NCI-H1436 treated with DMSO at 0.1 percent for 48 hours (cell line): Measurements from ENCODE around the gene KIR2DL4.
"Not testable (repeated sequence)": the region's sequence is repeated elsewhere in the genome, so short reads cannot be mapped to it uniquely, and the experiment has no call there.

Source experiments
- DNase-seq: peaks from one replicate; lab custom pipeline; 2025; lab: John Stamatoyannopoulos, UW

Gene KIR2DL4

DNA sequence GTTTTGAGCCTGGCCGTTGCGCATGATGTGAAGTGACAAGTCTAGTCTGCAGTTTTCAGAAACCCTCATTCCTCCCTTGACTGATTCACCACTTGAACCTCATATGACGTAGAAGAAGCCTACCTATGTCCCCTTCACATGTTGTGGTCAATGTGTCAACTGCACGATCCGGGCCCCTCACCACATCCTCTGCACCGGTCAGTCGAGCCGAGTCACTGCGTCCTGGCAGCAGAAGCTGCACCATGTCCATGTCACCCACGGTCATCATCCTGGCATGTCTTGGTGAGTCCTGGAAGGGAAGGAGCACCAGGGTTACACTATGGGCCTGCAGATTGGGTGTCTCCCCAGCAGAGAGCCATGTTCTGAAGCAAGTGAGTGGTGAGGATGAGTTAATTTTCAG is at the start of gene KIR2DL4:
Gene KIR2DL4 (plus strand): TSS at position 201 of the 400 bp plus-strand sequence. CDS start 42 bp downstream, at position 243.
- no peak for DNase-seq

DNA sequence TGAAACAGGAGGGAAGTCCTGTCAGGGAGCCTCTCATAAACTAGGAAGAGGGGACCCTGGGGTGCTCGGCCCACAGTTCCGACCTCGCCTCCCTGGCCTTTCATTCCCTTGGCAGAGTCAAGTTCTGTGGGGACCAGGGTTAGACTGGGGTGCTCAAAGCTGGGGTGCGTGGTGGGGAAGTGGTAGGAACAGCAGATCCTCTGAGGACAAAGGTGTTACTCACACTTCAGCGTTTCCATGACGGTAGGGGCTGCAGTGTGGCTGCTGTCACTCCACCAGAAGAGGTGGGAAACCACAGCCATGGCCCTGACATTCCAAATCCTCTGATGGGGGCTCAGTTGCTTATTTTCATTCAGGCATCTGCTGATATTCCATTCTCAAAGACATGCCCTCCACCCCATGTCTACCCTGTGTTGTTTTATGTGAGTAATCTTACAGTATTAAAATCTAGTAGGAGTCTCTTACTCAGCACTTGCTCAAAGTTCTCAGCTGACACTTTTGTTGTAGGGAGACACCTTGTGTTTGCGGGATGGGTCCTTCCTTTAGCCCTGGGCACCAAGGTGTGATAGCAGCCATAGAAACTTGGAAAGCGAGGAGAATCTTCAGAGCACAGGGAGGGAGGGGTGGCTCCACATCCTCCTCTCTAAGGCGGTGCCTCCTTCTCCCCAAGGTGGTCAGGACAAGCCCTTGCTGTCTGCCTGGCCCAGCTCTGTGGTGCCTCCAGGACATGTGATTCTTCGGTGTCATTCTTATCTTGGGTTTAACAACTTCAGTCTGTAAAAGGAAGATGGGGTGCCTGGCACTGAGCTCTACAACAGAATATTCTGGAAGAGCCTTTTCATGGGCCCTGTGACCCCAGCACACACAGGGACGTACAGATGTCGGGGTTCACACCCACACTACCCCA is 47.0 kb upstream of the KIR2DL4 start:
- not testable (repeated sequence) for DNase-seq

DNA sequence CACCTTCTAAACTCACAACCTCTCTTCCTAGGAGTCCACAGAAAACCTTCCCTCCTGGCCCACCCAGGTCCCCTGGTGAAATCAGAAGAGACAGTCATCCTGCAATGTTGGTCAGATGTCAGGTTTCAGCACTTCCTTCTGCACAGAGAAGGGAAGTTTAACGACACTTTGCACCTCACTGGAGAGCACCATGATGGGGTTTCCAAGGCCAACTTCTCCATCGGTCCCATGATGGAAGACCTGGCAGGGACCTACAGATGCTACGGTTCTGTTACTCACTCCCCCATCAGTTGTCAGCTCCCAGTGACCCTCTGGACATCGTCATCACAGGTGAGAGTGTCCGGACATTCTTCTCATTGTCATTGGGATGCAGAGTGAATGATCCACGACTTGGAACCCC is 44.8 kb upstream of the KIR2DL4 start:
- not testable (repeated sequence) for DNase-seq

DNA sequence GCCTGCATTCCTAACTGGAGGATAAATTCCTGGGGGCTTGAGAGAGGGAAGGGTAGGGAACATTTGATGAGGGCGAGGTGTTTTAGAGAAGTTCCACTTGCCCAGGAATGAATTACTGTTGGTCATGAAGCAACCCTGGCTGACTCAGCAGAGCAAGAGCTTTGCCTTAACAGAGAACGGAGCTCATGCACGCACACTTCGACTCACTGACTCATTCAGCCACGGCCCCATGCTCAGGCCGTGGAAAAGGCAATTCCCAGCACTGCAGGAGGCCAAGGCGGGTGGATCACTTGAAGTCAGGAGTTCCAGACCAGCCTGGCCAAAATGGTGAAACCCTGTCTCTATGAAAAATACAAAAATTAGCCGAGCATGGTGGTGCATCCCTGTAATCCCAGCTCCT is 39.2 kb upstream of the KIR2DL4 start:
- DNase-seq, result not testable (repeated sequence)

DNA sequence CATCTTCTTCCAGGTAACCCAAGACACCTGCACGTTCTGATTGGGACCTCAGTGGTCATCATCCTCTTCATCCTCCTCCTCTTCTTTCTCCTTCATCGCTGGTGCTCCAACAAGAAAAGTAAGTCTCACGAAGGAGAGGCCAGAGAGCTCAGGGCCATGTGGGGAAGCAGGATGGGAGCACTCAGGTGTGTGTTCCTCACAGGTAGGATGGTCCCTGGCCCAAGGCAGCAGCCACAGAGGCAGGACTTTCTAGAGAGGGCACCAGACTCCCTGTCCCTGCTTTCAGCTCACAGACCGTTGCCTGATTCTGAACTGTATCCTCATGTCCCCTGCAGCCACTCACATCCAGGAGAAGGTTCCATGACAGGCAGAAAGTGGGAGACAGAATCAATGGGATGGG is 36.9 kb upstream of the KIR2DL4 start:
- DNase-seq, result not testable (repeated sequence)

DNA sequence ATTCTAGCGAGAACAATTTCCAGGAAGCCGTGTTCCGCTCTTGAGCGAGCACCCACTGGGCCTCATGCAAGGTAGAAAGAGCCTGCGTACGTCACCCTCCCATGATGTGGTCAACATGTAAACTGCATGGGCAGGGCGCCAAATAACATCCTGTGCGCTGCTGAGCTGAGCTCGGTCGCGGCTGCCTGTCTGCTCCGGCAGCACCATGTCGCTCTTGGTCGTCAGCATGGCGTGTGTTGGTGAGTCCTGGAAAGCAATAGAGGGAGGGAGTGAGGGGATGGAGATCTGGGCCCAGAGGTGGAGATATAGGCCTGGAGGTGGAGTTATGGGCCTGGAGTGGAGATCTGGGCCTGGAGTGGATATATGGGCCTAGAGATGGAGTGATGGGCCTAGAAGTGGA is 33.8 kb upstream of the KIR2DL4 start, which contains the start of gene KIR2DL1:
Gene KIR2DL1 (plus strand): TSS at position 148 of the 400 bp plus-strand sequence. CDS start 58 bp downstream, at position 206.
- not testable (repeated sequence) for DNase-seq

DNA sequence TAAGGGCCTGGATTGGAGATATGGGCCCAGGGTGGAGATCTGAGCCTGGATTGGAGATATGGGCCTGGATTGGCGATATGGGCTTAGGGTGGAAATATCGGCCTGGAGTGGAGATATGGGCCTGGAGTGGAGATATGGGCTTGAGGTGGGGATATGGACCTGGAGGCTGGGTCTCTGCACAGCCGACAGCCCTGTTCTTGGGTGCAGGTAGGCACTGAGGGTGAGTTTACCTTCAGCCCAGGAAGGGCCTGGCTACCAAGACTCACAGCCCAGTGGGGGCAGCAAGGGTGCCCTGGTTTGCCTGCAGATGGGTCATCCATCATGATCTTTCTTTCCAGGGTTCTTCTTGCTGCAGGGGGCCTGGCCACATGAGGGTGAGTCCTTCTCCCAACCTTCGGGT is 32.9 kb upstream of the KIR2DL4 start:
- not testable (repeated sequence) for DNase-seq

DNA sequence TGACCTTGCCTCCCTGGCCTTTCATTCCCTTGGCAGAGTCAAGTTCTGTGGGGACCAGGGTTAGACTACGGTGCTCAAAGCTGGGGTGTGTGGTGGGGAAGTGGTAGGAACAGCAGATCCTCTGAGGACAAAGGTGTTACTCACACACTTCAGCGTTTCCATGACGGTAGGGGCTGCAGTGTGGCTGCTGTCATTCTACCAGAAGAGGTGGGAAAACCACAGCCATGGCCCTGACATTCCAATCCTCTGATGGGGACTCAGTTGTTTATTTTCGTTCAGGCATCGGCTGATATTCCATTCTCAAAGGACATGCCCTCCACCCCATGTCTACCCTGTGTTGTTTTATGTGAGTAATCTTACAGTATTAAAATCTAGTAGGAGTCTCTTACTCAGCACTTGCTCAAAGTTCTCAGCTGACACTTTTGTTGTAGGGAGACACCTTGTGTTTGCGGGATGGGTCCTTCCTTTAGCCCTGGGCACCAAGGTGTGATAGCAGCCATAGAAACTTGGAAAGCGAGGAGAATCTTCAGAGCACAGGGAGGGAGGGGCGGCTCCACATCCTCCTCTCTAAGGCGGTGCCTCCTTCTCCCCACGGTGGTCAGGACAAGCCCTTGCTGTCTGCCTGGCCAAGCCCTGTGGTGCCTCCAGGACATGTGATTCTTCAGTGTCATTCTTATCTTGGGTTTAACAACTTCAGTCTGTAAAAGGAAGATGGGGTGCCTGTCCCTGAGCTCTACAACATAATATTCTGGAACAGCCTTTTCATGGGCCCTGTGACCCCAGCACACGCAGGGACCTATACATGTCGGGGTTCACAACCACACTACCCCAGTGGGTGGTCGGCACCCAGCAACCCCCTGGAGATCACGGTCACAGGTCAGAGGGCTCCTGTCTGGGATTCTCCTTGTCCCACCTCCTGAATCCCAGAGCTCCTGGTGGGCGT is 32.1 kb upstream of the KIR2DL4 start:
- DNase-seq, result not testable (repeated sequence)

DNA sequence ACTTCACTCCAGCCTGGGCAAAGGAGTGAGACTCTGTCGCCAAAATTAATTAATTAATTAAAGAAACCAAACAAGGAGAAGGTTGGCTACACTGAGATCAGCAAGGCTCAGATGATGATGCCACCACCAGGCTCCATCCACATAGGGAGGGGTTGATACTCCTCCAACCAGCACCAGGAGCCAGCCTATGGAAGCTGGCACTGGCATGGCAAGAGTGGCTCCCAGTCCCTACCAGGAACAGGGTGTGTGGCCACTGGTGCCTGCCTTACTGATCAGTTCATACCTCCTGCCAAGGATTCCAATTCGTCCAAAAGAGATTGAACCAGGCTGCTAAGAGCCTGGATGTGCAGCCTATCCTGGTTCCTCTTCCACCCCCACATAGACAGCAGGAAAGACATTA is 30.7 kb upstream of the KIR2DL4 start:
- not testable (repeated sequence) for DNase-seq

DNA sequence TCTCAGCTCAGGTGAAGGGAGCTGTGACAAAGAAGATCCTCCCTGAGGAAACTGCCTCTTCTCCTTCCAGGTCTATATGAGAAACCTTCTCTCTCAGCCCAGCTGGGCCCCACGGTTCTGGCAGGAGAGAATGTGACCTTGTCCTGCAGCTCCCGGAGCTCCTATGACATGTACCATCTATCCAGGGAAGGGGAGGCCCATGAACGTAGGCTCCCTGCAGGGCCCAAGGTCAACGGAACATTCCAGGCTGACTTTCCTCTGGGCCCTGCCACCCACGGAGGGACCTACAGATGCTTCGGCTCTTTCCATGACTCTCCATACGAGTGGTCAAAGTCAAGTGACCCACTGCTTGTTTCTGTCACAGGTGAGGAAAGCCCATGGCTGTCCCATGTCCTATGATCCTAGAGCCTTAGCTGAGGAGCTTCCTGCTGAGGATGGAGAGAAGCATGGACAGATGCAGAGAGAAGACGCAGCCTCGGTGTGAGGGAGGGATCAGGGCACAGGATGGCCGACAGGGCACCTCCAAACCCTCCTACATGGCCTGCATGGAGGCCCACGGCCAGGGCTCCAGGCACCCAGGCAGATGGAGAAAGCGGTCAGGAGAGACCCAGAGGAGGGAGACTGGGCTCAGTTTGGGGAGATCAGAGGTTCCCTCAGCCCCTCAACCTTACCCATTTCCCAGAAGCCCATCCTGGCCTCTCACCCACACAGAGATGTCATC is 28.2 kb upstream of the KIR2DL4 start:
- DNase-seq, result not testable (repeated sequence)

DNA sequence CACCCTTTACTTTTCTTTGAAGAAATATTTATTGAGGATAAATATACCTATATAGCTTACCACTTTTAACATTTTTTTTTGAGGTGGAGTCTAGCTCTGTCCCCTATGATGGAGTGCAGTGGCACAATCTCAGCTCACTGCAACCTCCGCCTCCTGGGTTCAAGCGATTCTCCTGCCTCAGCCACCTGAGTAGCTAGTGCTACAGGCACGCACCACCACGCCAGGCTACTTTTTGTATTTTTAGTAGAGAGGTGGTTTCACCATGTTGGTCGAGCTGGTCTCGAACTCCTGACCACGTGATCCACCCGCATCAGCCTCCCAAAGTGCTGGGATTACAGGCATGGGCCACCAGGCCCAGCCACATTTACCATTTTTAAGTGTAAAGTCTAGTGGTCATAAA is 27.6 kb upstream of the KIR2DL4 start:
- not testable (repeated sequence) for DNase-seq

DNA sequence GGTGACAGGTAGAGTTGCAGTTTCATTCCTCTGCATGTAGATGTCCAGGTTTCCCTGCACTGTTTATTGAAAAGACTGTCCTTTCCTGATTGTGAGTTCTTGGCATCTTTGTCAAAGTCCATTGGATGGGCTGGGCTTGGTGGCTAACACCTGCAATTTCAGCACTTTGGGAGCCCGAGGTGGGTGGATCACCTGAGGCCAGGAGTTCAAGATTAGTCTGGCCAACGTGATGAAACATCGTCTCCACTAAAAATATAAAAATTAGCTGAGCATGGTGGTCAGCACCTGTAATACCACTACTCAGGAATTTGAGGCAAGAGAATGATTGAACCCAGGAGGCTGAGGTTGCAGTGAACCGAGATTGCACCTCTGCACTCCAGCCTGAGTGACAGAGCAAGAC is 25.6 kb upstream of the KIR2DL4 start:
- DNase-seq, result not testable (repeated sequence)

DNA sequence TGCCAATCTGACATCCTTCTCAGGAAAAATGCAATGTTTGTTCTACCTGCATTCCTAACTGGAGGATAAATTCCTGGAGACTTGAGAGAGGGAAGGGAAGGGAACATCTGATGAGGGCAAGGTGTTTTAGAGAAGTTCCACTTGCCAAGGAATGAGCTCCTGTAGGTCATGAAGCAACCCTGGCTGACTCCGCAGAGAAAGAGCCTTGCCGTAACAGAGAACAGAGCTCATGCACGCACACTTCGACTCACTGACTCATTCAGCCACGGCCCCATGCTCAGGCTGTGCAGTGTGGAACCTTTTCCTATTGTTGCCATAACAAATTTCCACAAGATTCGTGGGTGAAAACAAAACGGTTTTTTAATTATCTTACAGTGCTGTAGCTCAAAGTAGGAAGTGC is 24.5 kb upstream of the KIR2DL4 start:
- DNase-seq, result not testable (repeated sequence)

DNA sequence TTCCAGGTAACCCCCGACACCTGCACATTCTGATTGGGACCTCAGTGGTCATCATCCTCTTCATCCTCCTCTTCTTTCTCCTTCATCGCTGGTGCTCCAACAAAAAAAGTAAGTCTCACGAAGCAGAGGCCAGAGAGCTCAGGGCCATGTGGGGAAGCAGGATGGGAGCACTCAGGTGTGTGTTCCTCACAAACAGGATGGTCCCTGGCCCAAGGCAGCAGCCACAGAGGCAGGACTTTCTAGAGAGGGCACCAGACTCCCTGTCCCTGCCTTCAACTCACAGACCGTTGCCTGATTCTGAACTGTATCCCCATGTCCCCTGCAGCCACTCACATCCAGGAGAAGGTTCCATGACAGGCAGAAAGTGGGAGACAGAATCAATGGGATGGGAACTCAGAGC is 20.5 kb upstream of the KIR2DL4 start:
- not testable (repeated sequence) for DNase-seq

DNA sequence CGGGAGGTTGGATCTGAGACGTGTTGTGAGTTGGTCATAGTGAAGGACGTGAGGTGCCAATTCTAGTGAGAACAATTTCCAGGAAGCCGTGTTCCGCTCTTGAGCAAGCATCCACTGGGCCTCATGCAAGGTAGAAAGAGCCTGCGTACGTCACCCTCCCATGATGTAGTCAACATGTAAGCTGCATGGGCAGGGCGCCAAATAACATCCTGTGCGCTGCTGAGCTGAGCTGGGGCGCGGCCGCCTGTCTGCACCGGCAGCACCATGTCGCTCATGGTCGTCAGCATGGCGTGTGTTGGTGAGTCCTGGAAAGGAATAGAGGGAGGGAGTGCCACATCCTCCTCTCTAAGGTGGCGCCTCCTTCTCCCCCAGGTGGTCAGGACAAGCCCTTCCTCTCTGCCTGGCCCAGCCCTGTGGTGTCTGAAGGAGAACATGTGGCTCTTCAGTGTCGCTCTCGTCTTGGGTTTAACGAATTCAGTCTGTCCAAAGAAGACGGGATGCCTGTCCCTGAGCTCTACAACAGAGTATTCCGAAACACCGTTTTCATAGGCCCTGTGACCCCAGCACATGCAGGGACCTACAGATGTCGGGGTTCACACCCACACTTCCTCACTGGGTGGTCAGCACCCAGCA is 17.2 kb upstream of the KIR2DL4 start:
- not testable (repeated sequence) for DNase-seq

DNA sequence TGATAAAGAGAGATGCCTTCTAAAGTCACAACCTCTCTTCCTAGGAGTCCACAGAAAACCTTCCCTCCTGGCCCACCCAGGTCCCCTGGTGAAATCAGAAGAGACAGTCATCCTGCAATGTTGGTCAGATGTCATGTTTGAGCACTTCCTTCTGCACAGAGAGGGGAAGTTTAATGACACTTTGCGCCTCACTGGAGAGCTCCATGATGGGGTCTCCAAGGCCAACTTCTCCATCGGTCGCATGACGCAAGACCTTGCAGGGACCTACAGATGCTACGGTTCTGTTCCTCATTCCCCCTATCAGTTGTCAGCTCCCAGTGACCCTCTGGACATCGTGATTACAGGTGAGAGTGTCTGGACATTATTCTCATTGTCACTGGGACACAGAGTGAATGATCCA is 15.3 kb upstream of the KIR2DL4 start:
- not testable (repeated sequence) for DNase-seq

DNA sequence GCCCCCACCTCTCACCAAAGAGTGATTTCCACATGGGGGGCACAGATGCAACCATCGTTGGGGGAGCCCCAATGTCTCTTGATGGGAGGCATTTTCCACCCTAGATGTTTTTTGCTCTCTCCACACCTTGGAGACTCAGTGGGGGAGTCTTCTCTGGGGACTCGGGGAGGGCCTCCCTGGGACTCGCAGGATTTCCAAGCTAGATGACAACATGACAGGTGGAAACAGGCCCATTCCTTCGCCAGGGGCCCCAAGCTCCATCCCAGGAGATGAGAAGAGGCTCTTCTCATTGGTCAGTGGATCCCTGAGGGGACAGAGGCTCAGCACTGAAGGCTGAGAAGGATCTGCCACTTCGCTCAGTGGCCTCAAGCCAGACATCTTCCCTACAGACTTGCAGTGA is 12.7 kb upstream of the KIR2DL4 start:
- DNase-seq, result no peak

DNA sequence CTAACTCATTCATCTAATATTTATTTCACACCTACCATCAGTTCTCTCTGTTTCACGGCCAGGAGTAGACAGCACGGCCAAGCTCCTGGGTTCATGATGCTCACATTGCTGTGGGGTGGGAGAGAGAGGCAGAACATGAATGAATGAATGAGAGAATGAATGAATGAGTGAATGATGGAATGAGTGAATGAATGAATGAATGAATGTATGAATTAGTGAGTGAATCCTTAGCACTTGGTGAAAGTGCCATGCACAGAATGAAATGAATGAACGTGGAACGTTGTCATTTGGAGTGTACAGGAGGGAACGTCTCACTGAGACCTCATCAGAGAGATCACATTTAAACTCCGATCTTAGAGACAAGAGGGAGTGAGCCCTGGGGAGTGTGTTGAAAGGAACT is 11.9 kb upstream of the KIR2DL4 start:
- no peak for DNase-seq

DNA sequence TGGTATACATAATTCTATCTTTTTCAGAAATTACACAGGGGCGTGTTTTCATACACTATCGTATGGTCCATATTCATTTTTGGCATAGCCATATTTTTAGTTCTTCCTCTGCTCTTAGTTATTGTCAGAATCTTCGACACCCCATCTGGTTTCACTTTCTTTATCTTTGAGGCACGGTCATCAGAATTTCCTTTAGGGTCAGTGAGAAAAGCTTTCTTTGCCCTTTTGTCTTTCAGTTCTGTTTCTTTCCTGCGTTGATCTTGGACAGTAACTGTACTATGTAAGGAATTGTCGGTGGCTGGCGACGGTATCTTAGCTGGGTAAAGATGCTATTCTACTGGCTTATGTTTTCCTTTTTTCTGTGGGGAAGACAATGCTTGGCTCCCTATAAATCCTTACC is 10.6 kb upstream of the KIR2DL4 start:
- DNase-seq, result no peak

DNA sequence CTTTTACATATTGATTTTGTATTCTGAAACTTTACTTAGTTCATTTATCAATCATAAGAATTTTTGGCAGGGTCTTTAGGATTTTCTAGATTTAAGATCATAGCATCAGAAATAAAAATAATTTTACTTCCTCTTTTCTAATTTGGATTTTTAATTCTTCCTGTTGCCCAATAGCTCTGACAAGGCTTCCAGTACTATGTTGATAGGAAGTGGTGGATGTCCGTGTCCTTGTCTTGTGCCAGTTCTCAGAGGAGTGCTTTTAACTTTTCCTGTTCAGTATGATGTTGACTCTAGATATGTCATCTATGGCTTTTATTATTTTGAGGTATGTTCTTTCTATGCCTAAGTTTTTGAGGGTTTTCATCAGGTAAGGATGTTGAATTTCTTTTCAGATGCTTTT is 7.7 kb upstream of the KIR2DL4 start:
- no peak for DNase-seq

DNA sequence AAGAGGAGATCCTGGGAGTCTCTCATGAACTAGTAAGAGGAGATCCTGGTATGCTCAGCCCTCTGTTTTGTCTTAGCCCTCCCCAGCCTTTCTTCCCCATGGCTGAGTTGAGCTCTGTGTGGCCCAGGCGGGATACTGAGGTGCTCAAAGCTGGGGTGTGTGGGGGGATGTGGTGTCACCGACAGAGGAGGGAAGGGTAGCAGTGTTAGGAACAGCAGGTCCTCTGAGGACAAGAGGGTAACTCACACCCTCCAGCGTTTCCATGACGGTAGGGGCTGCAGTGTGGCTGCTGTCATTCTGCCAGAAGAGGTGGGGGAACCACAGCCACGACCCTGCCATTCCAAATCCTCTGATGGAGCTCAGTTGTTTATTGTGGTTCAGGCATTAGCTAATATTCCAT is 691 bp downstream of the KIR2DL4 start:
- DNase-seq, result no peak
